GM12891 (cell line): ENCODE results near the gene DNAJC5.
"Not testable (repeated sequence)": the region's sequence is repeated elsewhere in the genome, so short reads cannot be mapped to it uniquely, and the experiment has no call there.

ENCODE experiments used
- DNase-seq: peaks from one replicate; pipeline ENCODE4 v3.0.0; 2011; ENCODE audit warnings: low spot score; ENCODE audit not compliant: insufficient read length
- FAIRE-seq: peaks from 2 replicates; lab custom pipeline; 2011; peaks lifted over from hg19 to GRCh38; lab: Jason Lieb, UNC
- PAX5 ChIP-seq: IDR thresholded peaks from 2 replicates; pipeline ENCODE4 v1.6.1; 2011; ENCODE audit warnings: low read length, moderate library complexity, mild to moderate bottlenecking; ENCODE audit not compliant: insufficient read depth, severe bottlenecking
- POLR2A ChIP-seq: IDR thresholded peaks from 2 replicates; pipeline ENCODE4 v1.6.1; 2011; ENCODE audit warnings: low read depth, low read length, control low read depth
- POLR2AphosphoS5 ChIP-seq: IDR thresholded peaks from 2 replicates; pipeline ENCODE4 v1.6.1; 2011; ENCODE audit warnings: low read depth, low read length, control low read depth
- POU2F2 ChIP-seq: IDR thresholded peaks from 2 replicates; pipeline ENCODE4 v1.6.1; 2011; ENCODE audit warnings: low read depth, mild to moderate bottlenecking, control low read depth, low read length, moderate library complexity
- SPI1 ChIP-seq: IDR thresholded peaks from 2 replicates; pipeline ENCODE4 v1.6.1; 2011; ENCODE audit warnings: low read depth, low read length, control low read depth
- TAF1 ChIP-seq: IDR thresholded peaks from 2 replicates; pipeline ENCODE4 v1.6.1; 2011; ENCODE audit warnings: low read depth, low read length, control low read depth

The DNAJC5 gene

DNA sequence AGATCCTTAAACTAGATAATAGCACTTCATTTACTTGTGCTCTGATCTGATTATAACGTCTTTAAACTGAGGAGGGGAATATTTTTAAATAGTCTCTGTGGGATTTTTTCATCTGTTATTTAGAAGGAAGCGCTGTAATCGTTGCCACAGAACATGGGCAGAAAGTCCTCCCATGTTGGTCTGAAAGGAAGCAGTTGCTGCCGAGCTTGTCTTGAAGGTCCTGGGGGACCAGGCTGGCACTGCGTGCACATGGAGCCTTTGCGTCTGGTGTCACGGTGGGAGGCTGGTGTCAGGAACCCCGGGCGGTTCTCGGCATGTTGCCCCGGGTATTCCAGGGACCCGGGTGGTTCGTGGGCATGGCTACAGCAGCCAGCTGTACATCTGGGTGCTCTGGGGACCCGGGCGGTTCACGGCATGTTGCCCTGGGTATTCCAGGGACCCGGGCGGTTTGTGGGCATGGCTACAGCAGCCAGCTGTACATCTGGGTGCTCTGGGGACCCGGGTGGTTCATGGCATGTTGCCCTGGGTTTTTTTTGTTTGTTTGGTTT lies 18.4 kb upstream of the DNAJC5 start:
- TF ChIP-seq POLR2A (no peak), PAX5 (no peak)
- FAIRE-seq (no peak), DNase-seq (no peak)

DNA sequence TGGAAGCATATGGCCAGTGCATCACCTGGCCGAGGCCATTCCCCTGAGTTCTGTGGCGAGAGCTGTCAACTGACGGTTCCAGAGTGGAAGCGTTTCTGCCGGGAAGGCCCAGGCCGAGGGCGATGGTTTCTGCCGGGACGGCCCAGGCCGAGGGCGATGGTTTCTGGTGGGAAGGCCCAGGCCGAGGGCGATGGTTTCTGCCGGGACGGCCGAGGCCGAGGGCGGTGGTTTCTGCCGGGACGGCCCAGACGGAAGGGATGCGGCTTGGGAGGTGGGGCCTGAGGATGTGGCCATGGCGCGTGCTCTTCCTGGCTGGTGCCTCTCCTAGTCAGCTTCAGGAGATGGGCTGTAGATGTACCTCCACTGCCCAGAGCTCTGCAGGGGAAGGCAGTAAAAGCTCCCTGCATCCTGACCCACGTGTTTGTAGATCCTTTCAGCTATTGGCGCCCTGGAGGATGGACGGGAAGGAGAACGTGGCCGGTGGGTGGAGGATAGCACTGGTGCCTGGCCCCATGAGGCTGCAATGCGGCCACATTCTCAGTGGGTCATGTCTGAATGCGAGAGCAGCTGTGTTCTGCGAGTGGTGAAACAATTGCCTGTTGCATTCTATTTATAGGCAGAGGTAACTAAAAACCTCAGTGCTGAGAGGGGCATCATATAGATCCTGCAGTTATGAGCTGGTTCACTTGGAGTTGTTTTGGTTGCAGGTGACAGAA lies 17.0 kb upstream of the DNAJC5 start:
- TF ChIP-seq POU2F2 = no peak
- TF ChIP-seq POLR2A = no peak
- no peak for TF ChIP-seq TAF1
- TF ChIP-seq POLR2AphosphoS5 = no peak
- no peak for TF ChIP-seq SPI1
- no peak for TF ChIP-seq PAX5
- no peak for FAIRE-seq
- DNase-seq = no peak

DNA sequence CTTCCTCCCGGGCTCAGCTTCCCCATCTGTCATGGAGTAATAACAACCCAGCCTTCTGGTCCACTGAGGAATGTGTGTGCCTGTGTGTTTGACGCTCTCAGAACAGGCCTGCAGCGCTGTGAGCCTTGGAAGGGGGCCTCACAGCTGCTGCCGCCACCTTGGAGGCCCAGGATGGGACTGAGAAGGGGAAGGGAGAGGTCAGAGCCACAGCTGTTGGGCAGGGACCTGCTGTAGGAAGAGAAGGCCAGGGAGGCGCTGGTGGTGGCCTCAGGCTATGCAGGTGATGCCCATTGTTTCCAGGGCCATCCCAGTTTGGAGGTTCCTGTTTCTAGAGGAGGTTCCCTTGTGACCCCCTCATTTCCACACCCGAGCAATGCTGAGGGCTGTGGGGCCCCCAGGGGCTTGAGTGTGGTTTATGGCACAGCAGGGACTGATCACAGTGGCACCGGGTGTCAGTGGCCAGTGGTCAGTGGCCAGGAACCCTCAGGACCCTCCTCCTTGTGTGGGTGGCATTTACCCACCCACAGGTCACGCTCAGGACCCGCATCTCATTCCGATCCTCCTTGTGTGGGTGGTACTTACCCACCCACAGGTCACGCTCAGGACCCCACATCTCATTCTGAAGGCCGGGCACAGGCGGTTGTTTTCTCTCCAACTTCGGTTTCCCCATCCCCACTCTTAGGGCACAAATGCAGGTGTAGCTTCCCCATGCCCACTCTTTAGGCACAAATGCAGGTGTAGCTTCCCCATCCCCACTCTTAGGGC lies 15.8 kb upstream of the DNAJC5 start:
- no peak for TF ChIP-seq POU2F2
- TF ChIP-seq POLR2A = no peak
- no peak for TF ChIP-seq POLR2AphosphoS5
- TF ChIP-seq TAF1 = no peak
- TF ChIP-seq PAX5 = no peak
- no peak for TF ChIP-seq SPI1
- FAIRE-seq (no peak), DNase-seq (no peak)

DNA sequence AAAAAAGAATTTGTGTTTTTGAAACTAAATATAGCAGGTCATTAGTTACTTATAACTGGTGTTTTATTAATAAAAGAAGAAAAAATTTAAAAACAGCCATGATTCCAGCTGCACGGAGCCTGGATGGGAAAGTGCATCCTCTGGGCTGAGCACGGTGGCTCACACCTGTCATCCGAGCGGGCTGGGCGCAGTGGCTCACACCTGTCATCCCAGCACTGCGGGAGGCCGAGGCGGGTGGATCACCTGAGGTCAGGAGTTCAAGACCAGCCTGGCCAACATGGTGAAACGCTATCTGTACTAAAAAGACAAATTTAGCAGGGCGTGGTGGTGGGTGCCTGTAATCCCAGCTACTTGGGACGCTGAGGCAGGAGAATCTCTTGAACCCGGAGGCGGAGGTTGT lies 14.0 kb upstream of the DNAJC5 start:
- FAIRE-seq, DNase-seq: not testable (repeated sequence)

DNA sequence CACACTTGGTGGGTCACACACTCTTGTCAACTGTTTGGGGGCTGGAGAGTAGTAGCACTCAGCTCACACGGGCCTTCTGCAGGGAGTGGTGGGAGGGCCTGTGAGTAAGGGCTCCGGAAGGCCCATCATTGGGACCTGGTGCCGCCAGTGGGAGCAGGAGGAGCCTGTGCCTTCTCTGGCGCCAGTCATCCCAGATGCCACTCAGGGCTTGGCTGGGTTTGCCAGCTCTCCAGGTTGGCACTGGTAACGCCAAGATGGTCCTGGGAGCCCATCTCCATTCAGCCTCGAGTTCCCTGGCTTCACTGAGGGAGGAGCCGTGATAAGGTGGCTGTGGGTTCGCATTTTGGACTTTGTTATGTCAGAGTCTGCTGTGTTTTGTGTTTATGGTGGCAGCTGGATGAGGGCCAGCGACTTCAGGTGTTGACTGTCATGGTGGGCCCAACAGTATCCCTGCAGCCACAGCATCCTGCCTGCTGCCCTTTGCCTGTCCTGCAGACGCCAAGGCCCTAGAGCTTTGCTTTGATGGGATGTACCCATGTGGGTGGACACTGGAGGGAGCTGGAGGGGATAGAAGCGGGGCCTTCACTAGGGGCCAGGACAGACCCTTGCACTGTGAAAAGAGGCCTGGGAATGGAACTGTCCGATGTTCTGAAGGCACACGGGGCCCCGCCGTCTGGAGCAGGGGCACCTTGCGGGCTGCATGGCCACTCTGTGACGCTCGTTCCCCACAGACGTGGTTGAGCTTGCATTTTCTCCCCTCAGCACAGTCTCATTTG lies 13.3 kb upstream of the DNAJC5 start:
- DNase-seq = no peak
- no peak for FAIRE-seq
- TF ChIP-seq SPI1 (no peak), POU2F2 (no peak), POLR2A (no peak; the same call in 1 of the 2 replicates), TAF1 (no peak), POLR2AphosphoS5 (no peak), PAX5 (no peak)

DNA sequence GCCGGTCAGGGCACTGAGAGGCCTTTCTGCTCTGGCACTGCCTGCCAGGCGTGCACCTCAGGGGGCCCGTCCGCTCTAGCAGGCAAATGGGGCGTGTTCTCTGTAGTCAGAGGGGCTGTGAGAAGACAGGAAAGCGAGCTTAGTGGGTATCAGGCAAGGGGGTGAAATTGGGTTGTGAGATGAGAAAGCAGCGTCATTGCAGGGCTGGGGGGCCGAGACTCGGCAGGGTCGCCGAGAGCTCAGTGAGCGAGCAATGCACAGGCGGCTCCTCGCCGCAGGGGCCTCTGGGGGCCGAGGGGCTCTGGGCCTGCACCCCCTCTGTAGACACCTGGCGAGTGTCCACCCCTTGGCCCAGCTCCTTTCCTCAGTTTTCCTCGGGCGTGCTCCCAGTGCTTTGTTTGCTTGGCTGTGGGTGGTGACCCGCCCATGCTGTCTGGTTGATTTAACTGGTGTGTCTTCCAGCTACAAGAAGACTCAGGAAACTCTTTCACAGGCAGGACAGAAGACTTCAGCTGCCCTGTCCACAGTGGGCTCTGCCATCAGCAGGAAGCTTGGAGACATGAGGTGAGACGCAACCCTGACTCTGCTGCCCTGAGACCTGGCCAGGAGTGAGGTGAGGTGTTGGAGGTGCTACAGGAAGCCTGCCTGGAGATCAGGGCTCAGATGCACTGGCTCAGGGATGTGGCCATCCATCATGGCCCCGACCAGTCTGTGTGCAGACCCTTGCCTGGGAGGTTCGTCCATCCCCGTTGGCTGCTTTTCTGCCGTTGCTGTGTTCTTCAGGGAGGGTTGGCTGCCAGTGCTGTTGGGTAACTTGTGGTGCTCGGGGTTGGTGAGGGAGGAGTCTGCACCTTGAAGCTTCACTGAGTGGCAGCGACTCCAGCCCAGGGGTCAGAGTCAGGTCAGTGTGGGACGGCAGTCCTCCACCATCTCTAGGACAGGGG lies 12.4 kb upstream of the DNAJC5 start:
- DNase-seq (no peak), FAIRE-seq (no peak)
- TF ChIP-seq PAX5 (no peak), SPI1 (no peak)

DNA sequence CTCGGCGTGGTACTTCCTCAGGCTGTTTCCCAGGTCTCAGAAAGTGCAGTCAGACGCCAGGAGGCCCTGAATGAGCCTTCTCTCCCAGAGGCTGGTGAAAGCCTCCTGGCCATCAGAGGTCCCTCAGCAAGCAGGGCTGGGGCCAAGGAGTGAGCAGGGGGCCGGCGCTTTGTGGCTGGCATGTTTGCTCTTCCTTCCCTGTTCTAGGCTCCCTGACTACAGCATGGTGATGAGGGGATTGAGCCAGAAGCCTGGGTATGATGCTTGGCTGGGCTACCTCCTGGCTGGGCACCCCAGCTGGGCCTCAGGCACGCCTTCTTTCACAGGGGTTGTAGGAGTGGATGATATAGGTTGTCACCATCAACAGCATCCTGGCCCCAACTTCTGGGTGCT lies 11.7 kb upstream of the DNAJC5 start:
- DNase-seq (no peak), FAIRE-seq (no peak)
- TF ChIP-seq POU2F2 (no peak), POLR2A (no peak), SPI1 (no peak), TAF1 (no peak), PAX5 (no peak), POLR2AphosphoS5 (no peak)

DNA sequence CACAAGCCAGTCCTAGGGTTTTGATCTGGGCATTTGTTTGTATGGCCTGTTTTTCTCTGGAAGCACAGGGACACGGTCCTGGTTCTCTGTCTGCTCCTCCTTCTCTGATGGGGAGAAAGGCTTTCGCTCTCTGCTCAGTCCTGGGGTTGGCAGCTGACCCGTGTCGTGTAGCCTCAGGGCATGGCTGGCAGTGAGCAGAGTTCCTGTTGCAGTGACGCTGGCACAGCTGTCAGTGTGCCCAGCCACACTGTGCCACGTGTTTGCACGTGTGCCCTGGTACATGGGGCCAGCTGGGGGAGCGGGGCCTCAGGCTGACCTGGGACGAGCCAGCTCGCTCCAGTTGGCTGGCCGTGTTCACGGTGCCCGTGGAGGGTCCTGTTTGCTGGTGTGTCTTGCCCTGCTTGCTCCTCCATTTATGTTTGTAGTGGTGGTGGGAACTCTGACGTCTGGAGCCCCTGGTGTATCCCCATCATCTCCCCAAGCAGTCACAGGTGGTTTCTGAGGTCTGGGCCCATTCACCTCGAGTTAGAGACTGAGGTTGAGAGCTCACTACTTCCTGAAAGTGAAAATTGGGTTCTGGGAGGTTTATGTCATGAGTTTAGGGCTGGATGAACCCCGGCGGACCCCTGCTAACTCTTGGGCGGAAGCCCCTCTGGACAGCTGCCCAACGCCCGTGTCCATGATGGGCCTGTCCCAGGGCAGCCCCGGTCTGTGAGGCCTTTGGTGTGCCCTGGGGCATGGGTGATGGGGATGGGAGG lies 10.2 kb upstream of the DNAJC5 start:
- FAIRE-seq (no peak), DNase-seq (no peak)
- TF ChIP-seq SPI1 (no peak), POLR2AphosphoS5 (no peak)

DNA sequence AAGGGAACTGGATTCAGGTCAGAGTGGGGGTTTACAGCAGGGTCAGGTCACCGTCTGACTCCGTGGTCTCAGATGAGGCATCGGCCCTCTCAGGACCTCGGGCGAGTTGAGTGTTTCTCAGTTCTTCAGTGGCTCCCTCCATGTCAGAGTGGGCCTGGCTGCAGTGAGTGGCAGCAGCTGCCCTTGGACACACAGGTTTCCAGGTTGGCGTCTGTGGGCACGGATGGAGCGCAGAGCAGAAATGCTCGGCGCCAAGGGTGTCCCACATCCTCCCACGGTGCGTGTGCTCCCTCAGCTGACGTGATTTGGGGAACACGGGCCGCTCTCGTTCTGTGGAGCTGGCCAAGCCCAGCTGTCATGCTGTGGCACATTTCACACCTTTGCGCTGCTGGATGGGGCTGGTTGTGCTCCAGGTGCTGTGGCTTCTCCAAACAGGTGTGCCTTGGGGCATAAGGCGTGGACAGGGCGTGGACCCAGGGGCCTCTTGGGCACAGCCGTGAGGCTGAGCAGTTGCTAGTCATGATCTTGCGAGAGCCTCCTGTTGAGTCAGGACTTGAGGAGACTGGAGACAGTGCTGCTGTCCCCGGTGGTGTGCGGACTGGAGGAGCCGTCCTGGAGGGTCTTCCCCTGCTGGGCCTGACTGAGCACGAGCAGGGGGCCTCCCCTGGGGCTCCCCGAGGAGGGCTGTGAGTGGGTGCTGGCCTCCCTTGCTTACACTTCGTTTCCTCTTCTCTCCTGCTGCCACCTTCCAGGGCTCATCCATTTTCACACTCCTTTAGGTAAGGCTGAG lies 9.5 kb upstream of the DNAJC5 start:
- TF ChIP-seq TAF1 = no peak
- no peak for TF ChIP-seq POLR2AphosphoS5
- TF ChIP-seq POU2F2 = no peak
- TF ChIP-seq PAX5 = no peak
- TF ChIP-seq POLR2A = no peak
- no peak for TF ChIP-seq SPI1
- DNase-seq (no peak), FAIRE-seq (peak; percentile 28)
